IMR-90 (cell line): ENCODE results near the gene SHC2. TPM values are rescaled to one million over a fixed set of nuclear protein-coding genes. Genes with fewer than 3 reads are reported as not detected.

Source experiments
- ATAC-seq: fragments of 200-7000 bp; cut with Tn5 transposase; 2 replicates; pipeline ENCODE4 v1.9.1; 2020; ENCODE audit warnings: low read depth, mild to moderate bottlenecking, moderate library complexity
- BruUV-seq: library from RNA; stranded (reverse); fragments of 400-500 nt; replicated peaks from 2 replicates; lab custom pipeline; 2021; lab: Mats Ljungman, UMichigan
- CTCF ChIA-PET: fragments of 300-600 bp; formaldehyde crosslinking; extraction: SDS; loops from one replicate; lab custom pipeline; 2021; ENCODE audit warnings: antibody characterized with exemption; lab: Yijun Ruan, JAX
- POLR2A ChIA-PET: fragments of 300-600 bp; sonication (Branson Sonifier 250); formaldehyde crosslinking; loops from one replicate; lab custom pipeline; 2022; ENCODE audit warnings: antibody characterized with exemption; ENCODE audit not compliant: unreplicated experiment; lab: Charles Lee
- DNase-seq: peaks from one replicate; pipeline ENCODE4 v3.0.0; 2013
- H2AFZ ChIP-seq: replicated peaks from 2 replicates; pipeline ENCODE3; 2013; ENCODE audit warnings: low read length, mild to moderate bottlenecking; ENCODE audit not compliant: poor library complexity
- H2AK5ac ChIP-seq: 2 replicates; pipeline ENCODE4 v1.6.1; 2013; ENCODE audit warnings: low read depth, low read length, inconsistent platforms
- H2AK9ac ChIP-seq: replicated peaks from 2 replicates; pipeline ENCODE3; 2013; ENCODE audit warnings: mild to moderate bottlenecking, low read depth, low read length, moderate library complexity; ENCODE audit not compliant: poor library complexity
- H2BK120ac ChIP-seq: 2 replicates; pipeline ENCODE4 v1.6.1; 2013; ENCODE audit warnings: low read depth, low read length, inconsistent platforms
- H2BK15ac ChIP-seq: 3 replicates; pipeline ENCODE4 v1.6.1; 2013; ENCODE audit warnings: low read depth, low read length, inconsistent platforms
- H2BK20ac ChIP-seq: 2 replicates; pipeline ENCODE4 v1.6.1; 2013; ENCODE audit warnings: low read depth, mild to moderate bottlenecking, inconsistent platforms, low read length, moderate library complexity
- H2BK5ac ChIP-seq: 2 replicates; pipeline ENCODE4 v1.6.1; 2013; ENCODE audit warnings: mild to moderate bottlenecking, low read depth, low read length, inconsistent platforms; ENCODE audit not compliant: poor library complexity, severe bottlenecking
- H3K14ac ChIP-seq: replicated peaks from 2 replicates; pipeline ENCODE4 v1.6.1; 2013; ENCODE audit warnings: low read depth, low read length, inconsistent platforms
- H3K18ac ChIP-seq: 2 replicates; pipeline ENCODE4 v1.6.1; 2013; ENCODE audit warnings: low read depth, low read length, control low read depth
- H3K23ac ChIP-seq: 2 replicates; pipeline ENCODE4 v1.6.1; 2013; ENCODE audit warnings: low read depth, low read length, inconsistent platforms
- H3K27ac ChIP-seq: 2 replicates; pipeline ENCODE4 v1.5.1; 2013; ENCODE audit warnings: mild to moderate bottlenecking, control low read depth, low read length; ENCODE audit not compliant: insufficient read depth
- H3K27me3 ChIP-seq: 2 replicates; pipeline ENCODE4 v1.6.1; 2013; ENCODE audit warnings: low read length; ENCODE audit not compliant: control insufficient read depth, insufficient read depth
- H3K36me3 ChIP-seq: 2 replicates; pipeline ENCODE4 v1.6.1; 2013; ENCODE audit warnings: low read length, mixed read lengths; ENCODE audit not compliant: control insufficient read depth, insufficient read depth
- H3K4ac ChIP-seq: 2 replicates; pipeline ENCODE4 v1.6.1; 2013; ENCODE audit warnings: low read depth, low read length, inconsistent platforms
- H3K4me1 ChIP-seq: 2 replicates; pipeline ENCODE4 v1.6.1; 2013; ENCODE audit warnings: low read length, mixed read lengths; ENCODE audit not compliant: control insufficient read depth, insufficient read depth
- H3K4me2 ChIP-seq: 2 replicates; pipeline ENCODE4 v1.6.1; 2013; ENCODE audit warnings: low read depth, mild to moderate bottlenecking, control low read depth, low read length, moderate library complexity
- H3K4me3 ChIP-seq: 2 replicates; pipeline ENCODE4 v1.5.1; 2013; ENCODE audit warnings: low read depth, mild to moderate bottlenecking, control low read depth, low read length, moderate library complexity; ENCODE audit not compliant: insufficient read depth
- H3K56ac ChIP-seq: 2 replicates; pipeline ENCODE4 v1.6.1; 2013; ENCODE audit warnings: low read length, inconsistent platforms; ENCODE audit not compliant: insufficient read depth; ENCODE audit errors: extremely low read depth
- H3K79me1 ChIP-seq, 2 experiments: 2 replicates each; pipeline ENCODE4 v1.6.1; 2013; ENCODE audit warnings: low read length in 2 of 2, inconsistent platforms in 1 of 2, low read depth in 1 of 2
- H3K9ac ChIP-seq: 2 replicates; pipeline ENCODE4 v1.6.1; 2013; ENCODE audit warnings: low read depth, low read length, control low read depth
- H3K9me1 ChIP-seq: 2 replicates; pipeline ENCODE4 v1.6.1; 2013; ENCODE audit warnings: low read length, inconsistent platforms; ENCODE audit not compliant: insufficient read depth
- H3K9me3 ChIP-seq: 2 replicates; pipeline ENCODE4 v1.6.1; 2013; ENCODE audit warnings: low read length; ENCODE audit not compliant: control insufficient read depth, insufficient read depth
- H4K20me1 ChIP-seq: 2 replicates; pipeline ENCODE4 v1.6.1; 2013; ENCODE audit warnings: low read length, inconsistent platforms; ENCODE audit not compliant: insufficient read depth
- H4K5ac ChIP-seq: 2 replicates; pipeline ENCODE4 v1.6.1; 2013; ENCODE audit warnings: mild to moderate bottlenecking, low read depth, low read length, control low read depth
- H4K8ac ChIP-seq, 2 experiments: 2 replicates each; pipeline ENCODE4 v1.6.1; 2013; ENCODE audit warnings: low read depth in 2 of 2, low read length in 2 of 2, control low read depth in 1 of 2, inconsistent platforms in 1 of 2
- H4K91ac ChIP-seq: 2 replicates; pipeline ENCODE4 v1.6.1; 2013; ENCODE audit warnings: low read depth, low read length, inconsistent platforms; ENCODE audit not compliant: insufficient read depth
- CEBPB ChIP-seq: IDR thresholded peaks from 2 replicates; pipeline ENCODE4 v1.6.1; 2012; ENCODE audit warnings: low read depth, low read length, improper control_type of control experiment
- FOS ChIP-seq: fragments of 150-350 bp; IDR thresholded peaks from 2 replicates; pipeline ENCODE4 v1.6.1; 2016; ENCODE audit warnings: low read depth, low read length
- MXI1 ChIP-seq: IDR thresholded peaks from 2 replicates; pipeline ENCODE4 v1.6.1; 2012; ENCODE audit warnings: low read depth, mild to moderate bottlenecking, low read length, moderate library complexity, borderline replicate concordance
- NFE2L2 ChIP-seq: fragments of 150-350 bp; IDR thresholded peaks from 2 replicates; pipeline ENCODE4 v1.6.1; 2016; ENCODE audit warnings: low read depth, mild to moderate bottlenecking, low read length
- RCOR1 ChIP-seq: IDR thresholded peaks from 2 replicates; pipeline ENCODE4 v1.6.1; 2012; ENCODE audit warnings: mild to moderate bottlenecking, low read length, improper control_type of control experiment; ENCODE audit not compliant: insufficient replicate concordance
- WGBS, 2 experiments: methylation state at CpG; one replicate each; pipeline versions ENCODE4 v1.1.5 to v1.1.7; 2013; ENCODE audit warnings: missing lambda C conversion rate in 2 of 2; ENCODE audit not compliant: insufficient read length in 1 of 2; ENCODE audit errors: extremely low coverage in 2 of 2; 5-methylcytosine and 5-hydroxymethylcytosine counted together
- dilution Hi-C: fragments of 300-500 bp; cut with HindIII; formaldehyde crosslinking; loops from one replicate; pipeline ENCODE4 v1.14.3; 2018; ENCODE audit warnings: low sequenced_read_pairs; ENCODE audit not compliant: unreplicated experiment
- in situ Hi-C: fragments of 300-500 bp; cut with MboI; formaldehyde crosslinking; loops from 3 replicates; pipeline ENCODE4 v1.14.3; 2019; ENCODE audit warnings: low sequenced_read_pairs, inconsistent platforms, mixed read lengths
- intact Hi-C: fragments of 100-400 bp; cut with micrococcal nuclease; formaldehyde crosslinking; loops from 2 replicates; pipeline ENCODE4 v1.10.0; 2022
- polyA plus RNA-seq, 3 experiments: library from polyadenylated mRNA; depleted of rRNA; stranded (reverse); fragments of >200 nt; gene quantifications; 2 replicates each; pipeline ENCODE4 v1.2.3, GENCODE V29; 2012; ENCODE audit warnings: low replicate concordance in 1 of 3
- total RNA-seq: library from RNA; depleted of rRNA; stranded (reverse); fragments of >200 nt; gene quantifications from 2 replicates; pipeline ENCODE4 v1.2.3, GENCODE V29; 2012

SHC2 gene
- total and polyA plus RNA-seq, 2 of the 4 experiments (the other 2 are of a cell fraction), result 0.68 TPM; not detected in 1

GRCh38 chr19:374183-374885 lies 86.5 kb downstream of the SHC2 start:
- 83% methylated on average over 6 of the region's 23 CpGs; no CpG with 5 or more reads in 1 of the 2 experiments for WGBS, 2 experiments
- BruUV-seq, result no TSS peak

More at GRCh38 chr19:374183-374885, 86.5 kb downstream of the SHC2 start:
- Histone ChIP-seq H3K56ac (no peak overlapping the region), H2BK20ac (no peak overlapping the region), H3K9me1 (no peaks in the 10 kb centered on the region), H2BK5ac (no peak overlapping the region), H3K9me3 (no peaks in the 10 kb centered on the region), H3K23ac (no peak overlapping the region), H4K8ac (no peak overlapping the region), H3K9ac (no peak overlapping the region), H3K27ac (no peak overlapping the region), H3K36me3 (no peaks in the 10 kb centered on the region), H3K79me1 (no peaks in the 10 kb centered on the region), H3K4me1 (peaks cover 1% of the 10 kb centered on the region; the same call in 1 of the 2 replicates), H4K20me1 (no peaks in the 10 kb centered on the region), H3K4me2 (no peak overlapping the region), H2AFZ (peak overlapping the region; percentile 21), H2AK5ac (no peak overlapping the region), H4K91ac (no peak overlapping the region), H3K4ac (no peak overlapping the region), H4K5ac (no peak overlapping the region), H3K27me3 (peaks cover 51% of the 10 kb centered on the region), H3K4me3 (no peak overlapping the region), H2BK15ac (no peak overlapping the region), H3K18ac (no peak overlapping the region), H2AK9ac (no peak overlapping the region), H3K14ac (no peak overlapping the region), H2BK120ac (no peak overlapping the region)
- intact Hi-C loops (no loop called here), dilution Hi-C loops (no loop called here), in situ Hi-C loops (no loop called here)
- TF ChIP-seq MXI1, result no peak
- no peak for TF ChIP-seq FOS
- TF ChIP-seq NFE2L2, result no peak
- no peak for TF ChIP-seq CEBPB
- no peak for TF ChIP-seq RCOR1
- no peak for ATAC-seq
- ChIA-PET CTCF (no interaction called here), POLR2A (no interaction called here)
- no peak for DNase-seq
